SIG-M5 treated with dmso at 0.1 percent for 504 hours (cell line): ENCODE measurements around the gene ARHGAP6.
A peak's percentile ranks its signal among the peaks of the same experiment; 100 is the strongest.
"Not testable (repeated sequence)": the region's sequence is repeated elsewhere in the genome, so short reads cannot be mapped to it uniquely, and the experiment has no call there.

Experiments used
- DNase-seq: peaks from one replicate; lab custom pipeline; 2025; ENCODE audit not compliant: unreplicated experiment; lab: John Stamatoyannopoulos, UW

The ARHGAP6 gene

DNA sequence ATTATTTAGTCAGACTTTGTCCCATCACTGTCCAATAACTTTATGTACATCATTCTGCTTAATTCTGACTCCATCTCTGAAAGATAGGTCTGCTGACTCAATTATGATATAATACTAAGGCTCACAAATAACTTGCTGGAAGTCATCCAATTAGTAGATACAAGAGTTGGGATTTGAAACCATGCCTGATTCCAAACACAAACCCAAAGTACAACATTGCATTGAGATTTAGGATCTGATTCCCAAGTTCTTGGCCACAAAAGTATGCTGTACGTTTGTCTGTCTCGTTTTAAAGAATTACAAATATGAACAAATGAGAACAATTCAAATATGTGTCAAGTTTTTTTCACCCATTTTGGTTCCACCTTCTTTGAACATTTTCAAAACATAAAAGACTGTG is 263.8 kb downstream of the ARHGAP6 start:
- no peak for DNase-seq

DNA sequence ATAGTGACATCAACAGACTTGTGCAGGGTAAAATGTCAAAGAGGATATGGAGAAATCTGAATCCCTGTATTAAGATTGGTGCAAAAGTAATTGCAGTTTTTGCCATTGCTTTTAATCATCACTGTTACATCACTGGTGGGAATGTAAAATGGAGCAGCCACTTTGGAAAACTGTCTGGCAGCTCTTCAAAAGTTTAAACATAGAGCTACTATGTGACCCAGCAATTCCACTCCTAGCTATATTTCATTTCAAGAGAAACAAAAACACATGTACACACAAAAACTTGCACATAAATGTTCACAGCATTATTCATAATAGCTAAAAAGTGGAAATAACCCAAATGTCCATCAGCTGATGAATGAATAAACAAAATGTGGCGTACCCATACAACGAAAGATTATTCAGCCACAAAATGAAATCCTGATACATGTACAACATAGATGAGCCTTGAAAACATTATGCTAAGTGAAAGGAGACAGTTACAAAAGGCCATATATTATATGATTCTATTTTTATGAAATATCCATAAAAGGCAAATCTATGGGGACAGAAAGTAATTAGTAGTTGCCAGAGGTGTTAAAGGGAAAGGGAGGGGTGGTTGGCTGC is 266.1 kb downstream of the ARHGAP6 start:
- DNase-seq = no peak

DNA sequence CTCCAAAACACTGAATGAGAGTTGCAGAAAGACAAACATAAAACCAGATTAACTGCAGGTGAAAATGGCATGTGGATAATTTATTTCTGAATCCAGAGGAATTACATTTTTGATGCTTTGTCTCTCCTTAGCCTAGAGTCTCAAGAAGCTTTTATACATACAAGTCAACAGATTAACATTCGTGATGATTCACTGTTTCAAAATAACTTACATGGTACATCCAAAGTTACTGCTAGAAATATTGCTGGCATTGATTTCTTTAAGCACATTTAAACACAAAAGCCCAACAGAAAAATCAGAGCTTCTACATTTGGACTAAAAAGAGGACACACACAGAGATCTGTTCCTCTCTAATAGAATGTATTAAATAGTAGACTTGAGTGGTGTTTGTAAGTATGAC is 266.9 kb downstream of the ARHGAP6 start:
- DNase-seq = no peak

DNA sequence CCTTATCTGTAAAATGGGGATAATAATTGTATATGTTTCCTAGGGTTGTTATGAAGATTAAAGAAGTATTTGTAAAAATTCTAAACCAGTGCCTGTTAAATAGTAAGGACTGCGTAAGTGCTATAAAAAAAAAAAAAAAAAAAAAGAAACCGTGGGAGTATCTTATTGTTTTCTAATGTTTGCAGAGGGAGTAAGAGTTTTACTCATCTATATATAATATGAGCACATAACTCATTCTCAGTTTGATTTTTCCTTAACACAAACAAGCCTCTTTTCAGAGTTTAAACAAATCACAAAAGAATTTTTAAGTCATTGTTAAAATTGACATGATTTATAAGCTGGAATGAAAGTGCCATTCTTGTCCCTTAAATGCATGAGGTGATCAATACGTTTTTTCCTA is 267.6 kb downstream of the ARHGAP6 start:
- DNase-seq = no peak

DNA sequence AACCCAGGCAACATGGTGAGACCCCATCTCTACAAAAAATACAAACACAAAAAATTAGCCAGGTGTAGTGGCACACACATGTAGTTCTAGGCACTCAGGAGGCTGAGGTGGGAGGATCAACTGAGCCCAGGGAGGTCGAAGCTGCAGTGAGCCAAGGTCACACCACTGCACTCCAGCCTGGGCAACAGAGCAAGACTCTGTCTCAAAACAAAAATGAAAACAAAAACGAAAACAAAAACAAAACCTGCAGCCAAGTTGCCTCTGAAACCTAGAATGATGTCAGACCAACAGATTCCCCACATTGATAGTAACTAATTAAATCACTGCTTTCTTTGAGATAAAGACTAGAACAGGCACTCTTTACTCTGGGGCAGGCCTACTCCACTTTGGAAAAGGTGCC is 268.0 kb downstream of the ARHGAP6 start:
- no peak for DNase-seq

DNA sequence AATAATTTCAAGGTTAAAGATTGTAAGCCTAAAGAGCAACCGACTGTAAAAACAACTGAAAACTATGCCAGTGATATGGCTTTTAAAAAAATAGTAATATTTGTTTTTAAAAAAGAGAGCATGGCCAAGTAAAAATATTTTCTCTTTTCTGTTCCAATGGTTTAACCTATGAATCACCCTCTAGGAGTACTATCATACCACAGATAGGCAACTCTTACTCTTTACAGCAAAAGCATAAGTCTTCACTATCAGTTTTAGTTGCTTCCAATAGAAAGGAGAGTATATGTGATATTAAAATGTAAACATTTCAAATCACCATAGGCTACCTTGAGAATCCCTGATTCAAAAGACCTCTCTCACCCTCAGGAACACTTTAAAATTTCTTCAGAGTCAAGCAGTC is 269.9 kb downstream of the ARHGAP6 start:
- DNase-seq = no peak

DNA sequence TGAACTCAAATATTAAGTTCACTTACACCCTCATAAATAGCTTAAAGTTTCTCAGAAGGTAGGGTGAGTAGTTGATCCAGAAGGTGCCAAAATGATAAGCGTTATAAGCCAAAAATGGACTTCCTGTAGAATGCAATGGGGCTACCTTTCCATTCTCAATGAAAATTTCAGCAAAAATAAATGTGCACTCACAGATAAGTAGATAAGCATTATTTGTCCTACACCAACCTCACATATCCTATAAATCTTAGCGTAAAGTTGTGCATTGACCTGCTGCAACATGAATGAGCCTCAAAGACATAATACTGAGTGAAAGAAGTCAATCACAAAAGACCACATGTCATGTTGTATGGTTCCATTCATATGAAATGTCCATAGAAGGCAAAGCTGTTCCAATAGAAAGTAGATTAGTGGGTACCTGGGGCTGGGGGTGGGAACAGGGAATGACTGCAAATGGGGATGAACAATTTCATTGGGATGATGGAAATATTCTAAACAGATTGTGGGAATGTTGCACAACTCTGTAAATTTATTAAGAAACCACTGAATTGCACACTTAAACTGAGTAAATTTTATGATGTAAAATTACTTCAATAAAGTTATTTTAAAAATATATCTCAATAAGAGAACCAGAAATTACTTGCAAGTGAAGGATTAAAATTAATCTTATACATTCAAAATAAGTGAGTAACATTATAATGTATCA is 271.6 kb downstream of the ARHGAP6 start:
- no peak for DNase-seq

- no peak for DNase-seq
Measured at GRCh38 chrX:11386812-11387211, 278.9 kb downstream of the ARHGAP6 start.

GRCh38 chrX:11386001-11386523 is 279.7 kb downstream of the ARHGAP6 start:
- DNase-seq = no peak

- no peak for DNase-seq
Measured at GRCh38 chrX:11382930-11383329, 282.8 kb downstream of the ARHGAP6 start.

DNA sequence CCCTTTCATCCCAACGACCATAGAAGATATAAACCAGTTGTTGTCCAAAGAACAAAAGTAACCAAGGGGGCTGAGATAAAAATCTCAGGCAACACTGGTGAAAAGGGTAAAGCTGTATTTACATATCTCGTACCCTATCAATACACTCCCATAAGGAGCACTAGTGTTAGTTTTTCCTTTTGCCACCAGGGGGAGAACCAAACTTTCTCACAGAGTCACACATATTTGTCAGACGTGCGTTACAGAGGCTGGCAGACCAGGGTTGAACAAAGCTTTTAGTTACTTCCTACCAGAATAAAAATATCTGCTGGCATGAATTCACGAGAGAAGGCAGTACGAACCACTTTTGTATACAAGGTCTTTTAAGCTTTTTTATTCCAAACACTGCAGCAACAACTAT is 284.3 kb downstream of the ARHGAP6 start:
- peak; percentile 22 for DNase-seq

- no peak for DNase-seq
Measured at GRCh38 chrX:11380187-11380844, 285.4 kb downstream of the ARHGAP6 start.

- no peak for DNase-seq
Measured at GRCh38 chrX:11376163-11376562, 289.6 kb downstream of the ARHGAP6 start.

DNA sequence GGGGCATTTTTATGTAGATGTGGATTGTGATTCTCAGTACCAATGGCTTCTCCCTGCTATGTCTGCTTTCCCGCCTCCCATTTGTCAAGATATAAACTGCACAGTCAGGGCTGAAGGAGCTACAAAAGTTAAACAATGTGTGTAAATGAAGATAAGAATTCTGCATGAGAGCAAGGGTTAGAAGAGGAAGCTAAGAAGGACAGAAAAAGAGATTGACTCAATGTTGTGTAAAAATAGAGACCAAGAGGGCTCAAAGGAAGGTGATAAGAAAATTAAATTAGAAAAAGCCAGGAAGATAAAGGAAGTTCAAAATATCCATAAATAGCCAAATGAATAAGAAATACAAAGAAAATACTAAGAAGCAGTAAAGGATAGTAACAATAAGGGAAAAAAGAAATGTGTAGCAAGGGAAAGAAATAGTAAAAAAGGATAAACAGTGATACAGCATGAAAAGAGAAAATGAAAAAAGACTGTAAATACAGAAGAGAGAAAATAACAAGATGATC is 290.1 kb downstream of the ARHGAP6 start:
- no peak for DNase-seq

GRCh38 chrX:11374570-11374969 is 291.1 kb downstream of the ARHGAP6 start:
- no peak for DNase-seq

DNA sequence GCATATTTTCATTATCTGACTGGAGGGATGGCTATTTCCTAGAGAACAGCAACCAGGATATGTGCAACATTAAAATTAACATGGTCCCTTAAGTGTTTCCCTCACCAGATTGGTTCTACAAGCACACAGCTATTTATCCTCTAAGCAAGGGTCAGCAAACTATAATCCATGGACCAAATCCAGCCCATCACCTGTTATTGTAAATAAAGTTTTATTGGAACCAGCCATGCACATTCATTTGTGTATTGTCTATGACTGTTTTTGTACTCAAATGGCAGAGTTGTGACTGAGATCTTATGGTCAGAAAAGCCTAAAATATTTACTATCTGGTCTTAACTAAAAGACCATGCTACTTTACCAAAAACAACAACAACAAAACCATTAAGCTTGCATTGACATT is 294.6 kb downstream of the ARHGAP6 start:
- no peak for DNase-seq

- DNase-seq = no peak
Measured at GRCh38 chrX:11367609-11368430, 297.9 kb downstream of the ARHGAP6 start.

DNA sequence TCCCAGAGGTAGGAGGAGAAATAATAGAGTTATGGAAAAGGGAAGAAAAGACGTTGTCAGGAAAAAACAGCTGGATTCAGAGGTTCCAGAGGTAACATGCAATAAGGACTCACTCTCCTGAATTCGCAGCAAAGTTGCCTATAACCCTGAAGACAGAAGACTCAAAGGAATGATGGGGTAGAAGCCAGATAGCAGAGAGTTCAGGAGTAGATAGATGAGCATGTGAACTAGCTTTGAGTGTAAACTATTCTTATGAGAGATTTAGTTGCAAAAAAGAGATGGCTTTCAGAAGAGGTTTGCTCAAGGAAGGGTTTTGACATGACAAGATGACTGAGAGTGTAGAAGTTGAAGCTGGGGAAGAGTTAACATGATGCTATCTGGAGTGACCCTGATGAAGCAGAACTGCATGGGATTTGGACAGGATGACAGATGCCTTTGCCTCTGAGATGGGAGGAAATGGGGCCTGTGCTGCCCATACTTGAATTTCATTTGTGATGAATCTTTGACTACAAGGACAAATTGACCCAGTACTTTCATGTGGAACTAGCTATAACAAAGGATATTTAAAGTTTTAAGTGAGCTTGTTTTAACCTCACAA is 298.6 kb downstream of the ARHGAP6 start:
- DNase-seq = no peak

GRCh38 chrX:11365426-11365825 is 300.3 kb downstream of the ARHGAP6 start:
- DNase-seq = no peak

DNA sequence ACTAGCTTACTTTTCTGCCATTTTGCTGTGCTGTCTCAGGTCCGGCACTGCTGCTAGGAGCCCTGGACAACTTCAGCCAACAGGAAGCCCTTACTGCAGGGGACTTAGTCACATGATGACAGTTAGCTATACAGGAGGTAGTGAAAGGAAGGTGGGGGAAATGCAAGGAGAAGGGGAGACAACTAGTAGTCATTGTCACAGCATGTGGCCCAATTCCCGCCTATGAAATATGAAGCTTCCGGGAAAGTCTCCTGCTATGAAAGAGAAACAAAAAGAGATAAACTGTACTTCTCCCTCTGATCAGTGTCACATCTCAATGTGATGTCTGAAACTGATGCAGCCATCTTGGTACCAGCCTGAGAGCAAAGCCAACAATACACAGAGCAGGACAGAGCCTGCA is 300.9 kb downstream of the ARHGAP6 start:
- no peak for DNase-seq

DNA sequence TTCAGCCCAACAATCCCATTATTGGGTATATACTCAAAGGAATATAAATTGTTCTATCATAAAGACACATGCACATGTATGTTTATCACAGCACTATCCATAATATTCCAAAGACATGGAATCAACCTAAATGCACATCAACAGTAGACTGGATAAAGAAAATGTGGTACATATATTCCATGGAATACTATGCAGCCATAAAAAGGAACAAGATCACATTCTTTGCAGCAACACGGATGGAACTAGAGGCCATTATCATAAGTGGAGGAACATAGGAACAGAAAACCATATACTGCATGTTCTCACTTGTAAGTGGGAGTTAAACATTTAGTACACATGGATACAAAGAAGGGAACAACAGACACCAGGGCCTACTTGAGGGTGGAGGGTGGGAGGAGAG is 301.9 kb downstream of the ARHGAP6 start:
- not testable (repeated sequence) for DNase-seq
